NCI-H524 treated with DMSO at 0.1 percent for 48 hours (cell line): ENCODE results near the gene RAVER1.

ENCODE experiments used
- DNase-seq: peaks from one replicate; lab custom pipeline; 2025; lab: John Stamatoyannopoulos, UW

RAVER1 gene

DNA sequence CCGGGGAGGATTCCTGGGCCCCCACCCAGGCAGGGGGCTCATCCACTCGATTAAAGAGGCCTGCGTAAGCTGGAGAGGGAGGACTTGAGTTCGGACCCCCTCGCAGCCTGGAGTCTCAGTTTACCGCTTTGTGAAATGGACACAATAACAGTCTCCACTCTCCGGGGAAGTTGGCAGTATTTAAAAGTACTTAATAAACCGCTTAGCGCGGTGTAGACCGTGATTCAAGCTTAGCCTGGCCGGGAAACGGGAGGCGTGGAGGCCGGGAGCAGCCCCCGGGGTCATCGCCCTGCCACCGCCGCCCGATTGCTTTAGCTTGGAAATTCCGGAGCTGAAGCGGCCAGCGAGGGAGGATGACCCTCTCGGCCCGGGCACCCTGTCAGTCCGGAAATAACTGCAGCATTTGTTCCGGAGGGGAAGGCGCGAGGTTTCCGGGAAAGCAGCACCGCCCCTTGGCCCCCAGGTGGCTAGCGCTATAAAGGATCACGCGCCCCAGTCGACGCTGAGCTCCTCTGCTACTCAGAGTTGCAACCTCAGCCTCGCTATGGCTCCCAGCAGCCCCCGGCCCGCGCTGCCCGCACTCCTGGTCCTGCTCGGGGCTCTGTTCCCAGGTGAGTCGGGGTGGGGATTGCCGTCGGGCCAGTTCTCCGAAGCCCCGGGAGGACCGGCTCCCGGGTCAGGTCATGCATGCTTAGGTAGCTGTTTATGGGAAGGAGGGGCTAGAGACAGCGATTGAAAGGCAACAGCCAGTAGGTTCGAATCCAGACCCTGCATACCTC is 62.5 kb downstream of the RAVER1 start, which contains the start of gene ICAM1:
TSS of gene ICAM1 (plus strand) at position 505 of the 779 bp plus-strand sequence. CDS start at position 545, 40 bp downstream.
- no peak for DNase-seq

DNA sequence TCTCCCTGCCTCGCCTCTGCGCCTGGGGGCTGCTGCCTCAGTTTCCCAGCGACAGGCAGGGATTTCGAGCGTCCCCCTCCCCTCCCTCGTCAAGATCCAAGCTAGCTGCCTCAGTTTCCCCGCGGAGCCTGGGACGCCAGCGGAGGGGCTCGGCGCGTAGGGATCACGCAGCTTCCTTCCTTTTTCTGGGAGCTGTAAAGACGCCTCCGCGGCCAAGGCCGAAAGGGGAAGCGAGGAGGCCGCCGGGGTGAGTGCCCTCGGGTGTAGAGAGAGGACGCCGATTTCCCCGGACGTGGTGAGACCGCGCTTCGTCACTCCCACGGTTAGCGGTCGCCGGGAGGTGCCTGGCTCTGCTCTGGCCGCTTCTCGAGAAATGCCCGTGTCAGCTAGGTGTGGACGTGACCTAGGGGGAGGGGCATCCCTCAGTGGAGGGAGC is 63.1 kb downstream of the RAVER1 start:
- DNase-seq: no peak

DNA sequence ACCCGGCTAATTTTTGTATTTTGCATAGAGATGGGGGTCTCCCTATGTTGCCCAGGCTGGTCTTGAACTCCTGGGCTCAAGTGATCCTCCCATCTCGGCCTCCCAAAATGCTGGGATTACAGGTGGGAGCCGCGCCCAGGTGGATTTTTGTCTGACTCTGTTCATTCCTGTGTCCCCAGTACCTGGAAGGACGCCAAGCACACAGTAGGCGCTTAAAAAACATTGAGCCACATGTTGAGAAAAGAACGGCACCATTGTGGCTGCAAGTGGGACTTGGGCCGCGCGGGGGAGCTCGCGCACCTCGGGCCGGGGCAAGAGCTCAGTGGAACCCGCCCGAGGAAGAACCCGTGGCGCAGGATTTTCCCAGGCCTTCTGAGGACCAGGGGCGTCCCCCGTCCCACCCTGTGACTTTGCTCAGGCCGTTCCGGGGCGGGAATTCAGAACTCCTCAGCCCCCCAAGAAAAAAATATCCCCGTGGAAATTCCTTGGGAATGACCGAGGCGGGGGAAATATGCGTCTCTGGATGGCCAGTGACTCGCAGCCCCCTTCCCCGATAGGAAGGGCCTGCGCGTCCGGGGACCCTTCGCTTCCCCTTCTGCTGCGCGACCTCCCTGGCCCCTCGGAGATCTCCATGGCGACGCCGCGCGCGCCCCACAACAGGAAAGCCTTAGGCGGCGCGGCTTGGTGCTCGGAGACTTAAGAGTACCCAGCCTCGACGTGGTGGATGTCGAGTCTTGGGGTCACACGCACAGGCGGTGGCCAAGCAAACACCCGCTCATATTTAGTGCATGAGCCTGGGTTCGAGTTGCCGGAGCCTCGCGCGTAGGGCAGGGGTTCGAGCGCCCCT is 63.8 kb downstream of the RAVER1 start:
- peak; percentile 21 for DNase-seq

DNA sequence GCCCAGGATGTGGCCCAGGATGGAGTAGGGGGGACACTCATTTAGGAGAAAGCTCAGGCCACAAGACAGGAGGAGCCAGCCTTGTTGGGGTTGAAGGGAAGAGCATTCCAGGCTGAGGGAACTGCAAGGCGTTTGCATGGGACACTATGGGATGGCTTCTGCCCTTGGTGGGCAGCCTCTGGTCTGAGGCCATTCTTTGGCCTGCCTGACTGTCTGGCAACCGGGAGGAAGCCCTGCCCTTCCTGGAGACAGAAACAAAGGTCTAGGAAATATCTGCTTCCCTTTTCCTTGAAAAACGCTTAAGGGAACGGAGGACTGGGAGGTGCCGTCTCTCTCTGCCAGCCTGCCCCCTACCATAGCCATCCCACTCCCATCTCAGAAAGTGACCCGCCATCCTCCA is 65.3 kb downstream of the RAVER1 start:
- DNase-seq: no peak

DNA sequence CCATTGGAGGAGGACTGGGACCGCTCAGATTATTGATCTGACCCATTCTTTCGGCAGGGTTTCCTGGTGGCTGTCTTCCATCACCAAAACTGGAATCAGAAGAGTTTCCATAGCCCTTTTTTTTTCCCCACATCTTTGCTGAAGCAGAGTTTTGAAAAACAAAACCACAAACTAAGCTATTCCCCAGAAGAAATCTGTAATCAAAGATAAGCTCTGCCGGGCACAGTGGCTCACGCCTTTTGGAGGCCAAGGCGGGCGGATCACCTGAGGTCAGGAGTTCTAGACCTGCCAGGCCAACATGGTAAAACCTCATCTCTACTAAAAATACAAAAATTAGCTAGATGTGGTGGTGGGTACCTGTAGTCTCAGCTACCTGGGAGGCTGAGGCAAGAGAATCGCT is 66.6 kb downstream of the RAVER1 start:
- DNase-seq: no peak
